Liver (tissue), 3 donors: Measurements from ENCODE around the gene AMMECR1.
"Not testable (repeated sequence)": the region's sequence is repeated elsewhere in the genome, so short reads cannot be mapped to it uniquely, and the experiment has no call there.

ENCODE experiments used
- FOXA1 ChIP-seq: IDR thresholded peaks from 2 replicates; pipeline ENCODE4 v1.6.1; 2016; ENCODE audit warnings: antibody characterized with exemption
- RAD21 ChIP-seq, 2 donors: IDR thresholded peaks; 2 replicates each; pipeline ENCODE4 v1.6.1; 2016; ENCODE audit warnings: antibody characterized with exemption in 2 of 2, mild to moderate bottlenecking in 2 of 2
- TAF1 ChIP-seq: conservative IDR thresholded peaks from 2 replicates; pipeline ENCODE4 v1.6.1; 2016; ENCODE audit warnings: antibody characterized with exemption, mild to moderate bottlenecking
- TF ChIP-seq, protein P1 (sequence below): fragments of 150-350 bp; IDR thresholded peaks from 2 replicates; pipeline ENCODE4 v1.5.1; 2017; ENCODE audit warnings: improper control_type of control experiment, low read depth, low read length; ENCODE audit not compliant: missing input control
- TF ChIP-seq, protein P2 (sequence below): IDR thresholded peaks from 2 replicates; pipeline ENCODE4 v1.6.1; 2016; ENCODE audit warnings: antibody characterized with exemption
- donor health status: healthy.
- donor health status: healthy.

DNA sequence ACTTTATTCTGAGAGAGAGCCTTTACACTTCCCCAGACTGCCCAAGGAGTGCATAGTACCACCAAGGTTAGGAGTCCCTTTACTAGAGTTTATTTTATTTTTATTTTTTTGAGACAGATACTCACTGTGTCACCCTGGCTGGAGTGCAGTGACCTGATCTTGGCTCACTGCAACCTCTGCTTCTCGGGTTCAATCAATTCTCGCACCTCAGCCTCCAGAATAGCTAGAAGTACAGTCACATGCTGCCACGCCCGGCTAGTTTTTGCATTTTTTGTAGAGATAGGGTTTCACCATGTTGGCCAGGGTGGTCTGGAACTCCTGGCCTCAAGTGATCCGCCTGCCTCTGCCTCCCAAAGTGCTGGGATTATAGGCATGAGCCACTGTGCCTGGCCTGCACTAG, 163.6 kb downstream of the AMMECR1 start:
- not testable (repeated sequence) for TF ChIP-seq TAF1; FOXA1; RAD21 (IDR thresholded peaks at IDR 0.05)
- TF ChIP-seq, protein P1, sequence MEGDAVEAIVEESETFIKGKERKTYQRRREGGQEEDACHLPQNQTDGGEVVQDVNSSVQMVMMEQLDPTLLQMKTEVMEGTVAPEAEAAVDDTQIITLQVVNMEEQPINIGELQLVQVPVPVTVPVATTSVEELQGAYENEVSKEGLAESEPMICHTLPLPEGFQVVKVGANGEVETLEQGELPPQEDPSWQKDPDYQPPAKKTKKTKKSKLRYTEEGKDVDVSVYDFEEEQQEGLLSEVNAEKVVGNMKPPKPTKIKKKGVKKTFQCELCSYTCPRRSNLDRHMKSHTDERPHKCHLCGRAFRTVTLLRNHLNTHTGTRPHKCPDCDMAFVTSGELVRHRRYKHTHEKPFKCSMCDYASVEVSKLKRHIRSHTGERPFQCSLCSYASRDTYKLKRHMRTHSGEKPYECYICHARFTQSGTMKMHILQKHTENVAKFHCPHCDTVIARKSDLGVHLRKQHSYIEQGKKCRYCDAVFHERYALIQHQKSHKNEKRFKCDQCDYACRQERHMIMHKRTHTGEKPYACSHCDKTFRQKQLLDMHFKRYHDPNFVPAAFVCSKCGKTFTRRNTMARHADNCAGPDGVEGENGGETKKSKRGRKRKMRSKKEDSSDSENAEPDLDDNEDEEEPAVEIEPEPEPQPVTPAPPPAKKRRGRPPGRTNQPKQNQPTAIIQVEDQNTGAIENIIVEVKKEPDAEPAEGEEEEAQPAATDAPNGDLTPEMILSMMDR, result not testable (repeated sequence)
- TF ChIP-seq, protein P2, sequence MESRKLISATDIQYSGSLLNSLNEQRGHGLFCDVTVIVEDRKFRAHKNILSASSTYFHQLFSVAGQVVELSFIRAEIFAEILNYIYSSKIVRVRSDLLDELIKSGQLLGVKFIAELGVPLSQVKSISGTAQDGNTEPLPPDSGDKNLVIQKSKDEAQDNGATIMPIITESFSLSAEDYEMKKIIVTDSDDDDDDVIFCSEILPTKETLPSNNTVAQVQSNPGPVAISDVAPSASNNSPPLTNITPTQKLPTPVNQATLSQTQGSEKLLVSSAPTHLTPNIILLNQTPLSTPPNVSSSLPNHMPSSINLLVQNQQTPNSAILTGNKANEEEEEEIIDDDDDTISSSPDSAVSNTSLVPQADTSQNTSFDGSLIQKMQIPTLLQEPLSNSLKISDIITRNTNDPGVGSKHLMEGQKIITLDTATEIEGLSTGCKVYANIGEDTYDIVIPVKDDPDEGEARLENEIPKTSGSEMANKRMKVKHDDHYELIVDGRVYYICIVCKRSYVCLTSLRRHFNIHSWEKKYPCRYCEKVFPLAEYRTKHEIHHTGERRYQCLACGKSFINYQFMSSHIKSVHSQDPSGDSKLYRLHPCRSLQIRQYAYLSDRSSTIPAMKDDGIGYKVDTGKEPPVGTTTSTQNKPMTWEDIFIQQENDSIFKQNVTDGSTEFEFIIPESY, result not testable (repeated sequence)
